PFSK-1 (cell line): ENCODE data around the gene ACOX2.

Source experiments
- FOXP2 ChIP-seq: optimal IDR thresholded peaks from 2 replicates; pipeline ENCODE3; 2011; ENCODE audit warnings: borderline replicate concordance, control low read depth, inconsistent platforms; ENCODE audit not compliant: insufficient read depth; ENCODE audit errors: extremely low read length, extremely low read depth
- POLR2AphosphoS5 ChIP-seq: IDR thresholded peaks from 2 replicates; pipeline ENCODE4 v1.6.1; 2012; ENCODE audit warnings: low read depth, mild to moderate bottlenecking, control low read depth, low read length, moderate library complexity
- REST ChIP-seq, 2 experiments: IDR thresholded peaks; 2 replicates each; pipeline versions ENCODE4 v1.6.1 to v1.8.0; 2011 to 2012; ENCODE audit warnings: low read depth in 2 of 2, low read length in 2 of 2, control low read depth in 1 of 2, inconsistent platforms in 1 of 2, mild to moderate bottlenecking in 1 of 2, moderate library complexity in 1 of 2; ENCODE audit not compliant: insufficient read depth in 1 of 2
- TAF1 ChIP-seq: IDR thresholded peaks from 2 replicates; pipeline ENCODE4 v1.6.1; 2012; ENCODE audit warnings: low read length, control low read depth, borderline replicate concordance; ENCODE audit not compliant: insufficient read depth

DNA sequence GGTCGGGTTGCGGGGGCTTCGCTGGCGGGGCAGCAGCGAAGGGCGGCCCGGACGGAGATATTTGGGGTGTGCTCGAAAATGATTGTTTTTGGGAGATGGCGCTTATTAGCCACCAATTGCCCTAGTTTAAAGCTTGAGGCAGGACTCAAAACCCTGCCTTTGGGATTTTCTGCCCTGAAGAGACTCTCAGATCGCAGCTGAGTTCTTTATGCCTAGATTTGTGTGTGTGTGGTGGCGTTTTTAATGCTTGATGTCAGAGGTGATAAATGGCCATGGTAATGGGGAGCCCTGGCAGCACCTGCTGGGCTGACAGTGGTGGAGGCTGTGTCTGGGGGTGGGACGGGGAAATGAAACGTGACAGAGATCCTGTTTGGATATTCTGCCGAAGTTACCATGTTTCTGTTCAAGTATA is 44.5 kb downstream of the ACOX2 start:
- TF ChIP-seq FOXP2 (no peak), POLR2AphosphoS5 (no peak), TAF1 (no peak), REST (IDR thresholded peaks at IDR 0.05; ENCODE audit: insufficient read depth in 1 of 2, low read depth in 2 of 2, low read length in 2 of 2) (no peak)
